B cell (primary cell): ENCODE measurements around the gene IGLON5. TPM values are rescaled to one million over a fixed set of nuclear protein-coding genes. Genes with fewer than 3 reads are reported as not detected.

Experiments used
- ATAC-seq: fragments of 200-7000 bp; cut with Tn5 transposase; one replicate; pipeline ENCODE4 v1.10.0; 2021; ENCODE audit warnings: low read depth, mild to moderate bottlenecking, moderate number of reproducible peaks, moderate library complexity
- CTCF ChIA-PET: fragments of 350-600 bp; sonication (Branson Sonifier 250); formaldehyde crosslinking; loops from one replicate; lab custom pipeline; 2021; ENCODE audit warnings: antibody characterized with exemption, inconsistent platforms; lab: Charles Lee
- POLR2A ChIA-PET: fragments of 350-600 bp; sonication (Branson Sonifier 250); formaldehyde crosslinking; loops from one replicate; lab custom pipeline; 2021; ENCODE audit warnings: antibody characterized with exemption; lab: Charles Lee
- DNase-seq: peaks from one replicate; pipeline ENCODE4 v3.0.0; 2013
- H2AFZ ChIP-seq: 2 replicates; pipeline ENCODE4 v1.6.1; 2012; ENCODE audit warnings: mild to moderate bottlenecking, low read depth, low read length; ENCODE audit not compliant: insufficient read depth, poor library complexity, severe bottlenecking
- H3K27ac ChIP-seq, 2 donors: 1 replicate in 1 of 2; 2 replicates in 1 of 2; pipeline ENCODE4 v1.5.1; 2012 to 2013; ENCODE audit warnings: low read length in 2 of 2, mild to moderate bottlenecking in 2 of 2, moderate library complexity in 1 of 2
- H3K27me3 ChIP-seq, 4 experiments: fragments of 200-600 bp in 1 of 4; sonication (generic) in 1 of 4; replicated peaks in 1 of 4; 1 replicate in 2 of 4; 2 replicates in 2 of 4; pipeline versions ENCODE4 v1.6.1 to v1.7.0; 2013 to 2016; ENCODE audit warnings: low read length in 3 of 4, mild to moderate bottlenecking in 2 of 4, mixed read lengths in 1 of 4, moderate library complexity in 1 of 4; ENCODE audit not compliant: insufficient read depth in 4 of 4, control insufficient read depth in 3 of 4; ENCODE audit errors: control extremely low read depth in 1 of 4
- H3K36me3 ChIP-seq, 2 experiments: replicated peaks in 1 of 2; 1 replicate in 1 of 2; 2 replicates in 1 of 2; pipeline versions ENCODE4 v1.6.1 to v1.7.1; 2013; ENCODE audit warnings: low read length in 1 of 2; ENCODE audit not compliant: insufficient read depth in 2 of 2, control insufficient read depth in 1 of 2; ENCODE audit errors: control extremely low read depth in 1 of 2, extremely low read depth in 1 of 2
- H3K4me1 ChIP-seq, 2 donors: fragments of 200-600 bp in 1 of 2; sonication (generic) in 1 of 2; 1 replicate in 1 of 2; 2 replicates in 1 of 2; pipeline versions ENCODE4 v1.5.1 to v1.6.1; 2013 to 2017; ENCODE audit warnings: low read length in 2 of 2; ENCODE audit not compliant: control insufficient read depth in 2 of 2, insufficient read depth in 2 of 2
- H3K4me2 ChIP-seq: replicated peaks from 2 replicates; pipeline ENCODE3; 2012; ENCODE audit warnings: mild to moderate bottlenecking, low read depth, low read length; ENCODE audit not compliant: poor library complexity, severe bottlenecking
- H3K4me3 ChIP-seq, 5 experiments: fragments of 200-600 bp in 1 of 5; sonication (generic) in 1 of 5; 1 replicate in 3 of 5; 2 replicates in 2 of 5; pipeline versions ENCODE4 v1.5.1 to v1.7.0; 2011 to 2016; ENCODE audit warnings: low read length in 4 of 5, mild to moderate bottlenecking in 4 of 5, low read depth in 2 of 5, control low read depth in 1 of 5, moderate library complexity in 1 of 5; ENCODE audit not compliant: insufficient read depth in 1 of 5; ENCODE audit errors: control extremely low read depth in 1 of 5, extremely low read depth in 1 of 5
- H3K79me2 ChIP-seq: fragments of 200-600 bp; sonication (generic); one replicate; pipeline ENCODE4 v1.6.0; 2016; ENCODE audit warnings: low read length; ENCODE audit not compliant: control insufficient read depth, insufficient read depth
- H3K9ac ChIP-seq: fragments of 200-600 bp; sonication (generic); 2 replicates; pipeline ENCODE4 v1.6.1; 2017; ENCODE audit warnings: mild to moderate bottlenecking, low read length, moderate library complexity
- H3K9me3 ChIP-seq, 3 donors: one replicate each; pipeline versions ENCODE4 v1.6.1 to v1.7.1; 2013; ENCODE audit warnings: low read length in 2 of 3; ENCODE audit not compliant: control insufficient read depth in 2 of 3, insufficient read depth in 1 of 3; ENCODE audit errors: control extremely low read depth in 1 of 3
- H4K20me1 ChIP-seq: 2 replicates; pipeline ENCODE4 v1.6.0; 2012; ENCODE audit warnings: mild to moderate bottlenecking, low read length; ENCODE audit not compliant: insufficient read depth, control insufficient read depth, poor library complexity, severe bottlenecking
- H3K27ac Mint-ChIP-seq: one replicate; pipeline ENCODE4 v1.8.0; 2021; ENCODE audit warnings: mixed read lengths
- H3K27me3 Mint-ChIP-seq: one replicate; pipeline ENCODE4 v1.8.0; 2021; ENCODE audit warnings: mixed read lengths
- H3K4me1 Mint-ChIP-seq: one replicate; pipeline ENCODE4 v1.8.0; 2021; ENCODE audit warnings: mixed read lengths
- H3K4me3 Mint-ChIP-seq: one replicate; pipeline ENCODE4 v1.8.0; 2021; ENCODE audit warnings: mixed read lengths
- H3K9me3 Mint-ChIP-seq: one replicate; pipeline ENCODE4 v1.8.0; 2022; ENCODE audit warnings: mixed read lengths; ENCODE audit not compliant: insufficient read depth
- CTCF ChIP-seq: fragments of 200-600 bp; IDR thresholded peaks from one replicate; pipeline ENCODE4 v1.8.0; 2022; ENCODE audit warnings: antibody characterized with exemption, mild to moderate bottlenecking
- EZH2 ChIP-seq: IDR thresholded peaks from 2 replicates; pipeline ENCODE4 v1.6.1; 2012; ENCODE audit warnings: borderline replicate concordance, low read depth, mild to moderate bottlenecking, moderate library complexity, low read length; ENCODE audit not compliant: insufficient read depth, poor library complexity, severe bottlenecking
- WGBS: methylation state at CpG from one replicate; pipeline ENCODE4 v1.1.5; 2013; ENCODE audit warnings: missing lambda C conversion rate; ENCODE audit not compliant: insufficient coverage; 5-methylcytosine and 5-hydroxymethylcytosine counted together
- intact Hi-C: fragments of 100-400 bp; cut with micrococcal nuclease; formaldehyde crosslinking; loops from one replicate; pipeline ENCODE4 v1.10.0; 2022
- polyA plus RNA-seq: library from polyadenylated mRNA; depleted of rRNA; stranded (reverse); fragments of >200 nt; gene quantifications from 2 replicates; pipeline ENCODE4 v1.2.3, GENCODE V29; 2012
- total RNA-seq, 2 donors: library from RNA; stranded (reverse); fragments of 120-200 nt in 1 of 2; gene quantifications; 1 replicate in 1 of 2; 2 replicates in 1 of 2; pipeline versions ENCODE4 v1.2.3 to v1.2.4, GENCODE V29; 2013 to 2022

IGLON5 gene
- total and polyA plus RNA-seq, 2 donors (not counting 1 experiment from before 2014, with no cell fraction given), result not detected

DNA sequence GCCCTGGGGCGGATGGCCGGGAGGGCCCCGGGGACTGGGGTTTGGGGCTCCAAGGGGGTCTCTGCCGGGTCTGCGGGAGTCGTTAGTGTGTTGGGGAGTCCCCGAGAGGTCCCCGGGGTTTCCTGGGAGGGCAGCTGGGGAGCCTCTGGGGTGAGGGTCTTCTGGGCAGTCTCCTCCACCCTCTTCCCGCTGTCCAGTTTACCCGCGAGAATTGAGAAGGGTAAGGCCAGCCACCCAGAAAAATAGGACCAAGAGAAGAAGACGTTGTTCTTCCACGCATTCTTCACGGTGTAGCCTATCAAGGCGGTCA is 55.8 kb downstream of the IGLON5 start:
- ATAC-seq (no peak), DNase-seq (no peak)
- Histone ChIP-seq H4K20me1 (no peaks in the 10 kb centered on the region), H3K9ac (peak overlapping the region; percentile 83), H3K4me3 (peak overlapping the region; percentile 73 to 94 (median 78)), H3K4me1 (peaks cover 5 to 33% of the 10 kb centered on the region in 2 donors), H3K4me2 (peak overlapping the region; percentile 98), H2AFZ (peak overlapping the region; percentile 89), H3K79me2 (peaks cover 11% of the 10 kb centered on the region), H3K27me3 (no peaks in the 10 kb centered on the region), H3K36me3 (no peaks in the 10 kb centered on the region), H3K9me3 (no peaks in the 10 kb centered on the region), H3K27ac (peak overlapping the region; percentile 80 to 87)
- TF ChIP-seq CTCF (no peak), EZH2 (no peak)
- ChIA-PET POLR2A (interaction anchor here (1.2 to 1.7 kb wide), 4 partner anchors 24 to 50 kb away, joined by 5 to 12 read pairs (median 9); partner anchors contain the start of gene SIGLEC10), CTCF (interaction anchor here (1.0 to 2.2 kb wide), 14 partner anchors 16 to 294 kb away, joined by 3 to 9 read pairs (median 4); partner anchors contain the start of genes SIGLEC10 and VSIG10L)
- Mint-ChIP-seq H3K4me1 (peaks cover 37% of the 10 kb centered on the region), H3K27me3 (no peaks in the 10 kb centered on the region), H3K9me3 (no peaks in the 10 kb centered on the region), H3K4me3 (peak overlapping the region; percentile 97), H3K27ac (peak overlapping the region; percentile 95)
- intact Hi-C loops, result loop anchor here (1.0 to 2.0 kb wide), 7 partner anchors 27 to 337 kb away; partner anchors contain the start of gene SIGLEC10
- WGBS, result 0% methylated on average over 15 of the region's 15 CpGs
